GM18507 (cell line): ENCODE results near the gene PBX1.

Source experiments
- DNase-seq: peaks from one replicate; pipeline ENCODE4 v3.0.0; 2011; ENCODE audit warnings: low read depth; ENCODE audit not compliant: insufficient read length; ENCODE audit errors: extremely low spot score
- FAIRE-seq: peaks from 2 replicates; lab custom pipeline; 2011; peaks lifted over from hg19 to GRCh38; lab: Jason Lieb, UNC

PBX1 gene

GRCh38 chr1:164760569-164760968 is 201.6 kb downstream of the PBX1 start:
- no peak for FAIRE-seq
- no peak for DNase-seq

GRCh38 chr1:164761009-164761408 is 202.0 kb downstream of the PBX1 start:
- DNase-seq (no peak), FAIRE-seq (no peak)

GRCh38 chr1:164763098-164763497 is 204.1 kb downstream of the PBX1 start:
- FAIRE-seq (no peak), DNase-seq (no peak)

GRCh38 chr1:164764333-164764732 is 205.3 kb downstream of the PBX1 start:
- FAIRE-seq, result no peak
- no peak for DNase-seq

GRCh38 chr1:164765557-164765956 is 206.6 kb downstream of the PBX1 start:
- FAIRE-seq, result no peak
- no peak for DNase-seq

GRCh38 chr1:164765992-164766720 is 207.2 kb downstream of the PBX1 start:
- DNase-seq (no peak), FAIRE-seq (no peak)

GRCh38 chr1:164767752-164768402 is 208.9 kb downstream of the PBX1 start:
- no peak for FAIRE-seq
- DNase-seq, result no peak

- no peak for DNase-seq
- no peak for FAIRE-seq
Observed at GRCh38 chr1:164768619-164769018, 209.6 kb downstream of the PBX1 start.

GRCh38 chr1:164769486-164770130 is 210.6 kb downstream of the PBX1 start:
- FAIRE-seq (no peak), DNase-seq (no peak)

GRCh38 chr1:164770131-164770529 is 211.1 kb downstream of the PBX1 start:
- DNase-seq (no peak), FAIRE-seq (no peak)

- FAIRE-seq (no peak), DNase-seq (no peak)
Observed at GRCh38 chr1:164771041-164771618, 212.1 kb downstream of the PBX1 start.

- no peak for FAIRE-seq
- DNase-seq, result no peak
Observed at GRCh38 chr1:164771619-164772361, 212.8 kb downstream of the PBX1 start.

- FAIRE-seq, result no peak
- no peak for DNase-seq
Observed at GRCh38 chr1:164772635-164773034, 213.7 kb downstream of the PBX1 start.

- FAIRE-seq (no peak), DNase-seq (no peak)
Observed at GRCh38 chr1:164773102-164773501, 214.1 kb downstream of the PBX1 start.

- FAIRE-seq (no peak), DNase-seq (no peak)
Observed at GRCh38 chr1:164774413-164774812, 215.4 kb downstream of the PBX1 start.

- FAIRE-seq (no peak), DNase-seq (no peak)
Observed at GRCh38 chr1:164774819-164775654, 216.1 kb downstream of the PBX1 start.

- no peak for DNase-seq
- FAIRE-seq, result no peak
Observed at GRCh38 chr1:164777518-164777917, 218.5 kb downstream of the PBX1 start.

GRCh38 chr1:164779376-164779775 is 220.4 kb downstream of the PBX1 start:
- DNase-seq, result no peak
- FAIRE-seq, result no peak
